ENCODE measurements around the gene ZNF74. TPM values are rescaled to one million over a fixed set of nuclear protein-coding genes. Genes with fewer than 3 reads are reported as not detected.
"Not testable (repeated sequence)": the region's sequence is repeated elsewhere in the genome, so short reads cannot be mapped to it uniquely, and the experiment has no call there.

The ZNF74 gene
- total and polyA plus RNA-seq, 12 donors = 1.4 to 6.7 (median 4.4) TPM

DNA sequence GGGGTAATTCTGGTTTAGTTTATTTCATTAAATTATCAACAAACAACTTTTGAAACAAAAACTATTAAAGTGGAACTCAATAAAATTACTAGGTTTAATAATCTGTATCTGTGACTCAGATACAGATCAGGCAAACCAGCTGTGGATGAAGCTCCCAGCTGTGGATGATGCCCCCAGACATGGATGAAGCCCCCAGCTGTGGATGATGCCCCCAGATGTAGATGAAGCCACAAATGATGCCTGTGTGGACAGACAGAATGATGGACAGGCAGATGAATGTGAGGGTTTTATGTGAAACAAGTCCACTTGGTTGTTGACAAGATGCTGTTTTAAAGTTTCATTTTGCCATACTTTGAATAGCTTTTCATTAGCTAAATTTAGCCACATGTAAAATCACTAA lies 5.8 kb upstream of the ZNF74 start:
- TF ChIP-seq, protein P1, sequence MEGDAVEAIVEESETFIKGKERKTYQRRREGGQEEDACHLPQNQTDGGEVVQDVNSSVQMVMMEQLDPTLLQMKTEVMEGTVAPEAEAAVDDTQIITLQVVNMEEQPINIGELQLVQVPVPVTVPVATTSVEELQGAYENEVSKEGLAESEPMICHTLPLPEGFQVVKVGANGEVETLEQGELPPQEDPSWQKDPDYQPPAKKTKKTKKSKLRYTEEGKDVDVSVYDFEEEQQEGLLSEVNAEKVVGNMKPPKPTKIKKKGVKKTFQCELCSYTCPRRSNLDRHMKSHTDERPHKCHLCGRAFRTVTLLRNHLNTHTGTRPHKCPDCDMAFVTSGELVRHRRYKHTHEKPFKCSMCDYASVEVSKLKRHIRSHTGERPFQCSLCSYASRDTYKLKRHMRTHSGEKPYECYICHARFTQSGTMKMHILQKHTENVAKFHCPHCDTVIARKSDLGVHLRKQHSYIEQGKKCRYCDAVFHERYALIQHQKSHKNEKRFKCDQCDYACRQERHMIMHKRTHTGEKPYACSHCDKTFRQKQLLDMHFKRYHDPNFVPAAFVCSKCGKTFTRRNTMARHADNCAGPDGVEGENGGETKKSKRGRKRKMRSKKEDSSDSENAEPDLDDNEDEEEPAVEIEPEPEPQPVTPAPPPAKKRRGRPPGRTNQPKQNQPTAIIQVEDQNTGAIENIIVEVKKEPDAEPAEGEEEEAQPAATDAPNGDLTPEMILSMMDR (IDR thresholded peaks at IDR 0.05) = no peak
- no peak overlapping the region for H3K4me3 ChIP-seq
- intact Hi-C loops (cut with DNase I) = no loop called here
- ATAC-seq (no peak), DNase-seq (no peak)
- no peak overlapping the region for H3K27ac ChIP-seq
- H3K27me3 ChIP-seq = peaks cover 0 to 20% (median 14%) of the 10 kb centered on the region in 7 donors
- peaks cover 0 to under 1% (median 0%) of the 10 kb centered on the region in 9 donors for H3K4me1 ChIP-seq
- peaks cover 0 to 7% (median 0%) of the 10 kb centered on the region in 11 donors for H3K9me3 ChIP-seq
- no peaks in the 10 kb centered on the region for H3K36me3 ChIP-seq

DNA sequence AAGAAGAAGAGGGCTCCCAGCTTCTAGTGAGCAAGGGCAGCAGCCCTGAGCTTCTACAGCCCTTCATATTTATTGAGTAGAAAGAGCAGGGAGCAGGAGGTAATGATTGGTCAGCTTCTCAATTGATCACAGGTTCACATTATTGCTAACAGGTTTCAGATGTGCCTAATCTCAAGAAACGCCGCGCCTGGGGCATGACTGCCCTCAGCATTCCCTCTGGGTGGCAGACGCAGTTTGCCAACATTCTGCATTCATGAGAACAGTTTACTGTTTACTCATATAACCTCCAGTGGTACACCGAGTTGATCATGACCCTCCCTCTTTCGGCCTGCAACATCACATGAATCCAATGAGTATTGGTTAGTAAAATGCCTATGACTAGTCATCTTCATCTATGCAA lies 4.7 kb upstream of the ZNF74 start:
- Histone ChIP-seq H3K27ac (no peak overlapping the region), H3K27me3 (peaks cover 0 to 16% (median 13%) of the 10 kb centered on the region in 7 donors), H3K9me3 (peaks cover 0 to 7% (median 0%) of the 10 kb centered on the region in 11 donors), H3K36me3 (no peaks in the 10 kb centered on the region), H3K4me3 (no peak overlapping the region), H3K4me1 (peaks cover 2 to 7% (median 5%) of the 10 kb centered on the region in 9 donors)
- DNase-seq = no peak
- intact Hi-C loops (cut with DNase I) = no loop called here
- ATAC-seq = no peak
- WGBS, 2 donors = 95% methylated on average over 6 of the region's 6 CpGs
- TF ChIP-seq, protein P1 (IDR thresholded peaks at IDR 0.05) = no peak

DNA sequence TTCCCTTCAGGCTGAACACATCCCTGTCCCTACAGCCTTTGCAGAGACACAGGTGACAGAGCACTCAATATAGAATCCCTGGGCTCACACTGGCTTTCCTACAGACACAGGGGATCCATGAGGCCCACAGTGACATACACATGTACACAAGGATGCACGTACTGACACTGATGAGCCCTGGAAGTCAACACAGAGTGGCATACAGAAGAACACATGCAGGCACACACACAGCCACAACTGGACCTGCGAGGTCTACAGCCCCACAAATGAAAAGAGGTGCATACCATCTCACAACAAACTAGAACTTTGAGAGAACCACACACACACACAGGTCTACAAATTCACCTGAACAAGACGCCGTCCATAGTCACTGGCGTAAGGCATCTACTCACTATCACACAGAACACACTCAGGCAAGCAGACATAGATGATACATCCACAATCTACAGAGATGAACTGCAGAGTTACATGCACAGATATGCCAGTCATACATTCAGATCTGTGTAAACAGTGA lies 3.5 kb upstream of the ZNF74 start:
- peaks cover 0 to 9% (median 8%) of the 10 kb centered on the region in 7 donors for H3K27me3 ChIP-seq
- no peak for DNase-seq
- H3K36me3 ChIP-seq = no peaks in the 10 kb centered on the region
- 87% methylated on average over 5 of the region's 5 CpGs for WGBS, 2 donors
- intact Hi-C loops (cut with DNase I) = loop anchor here in 2 of 10 donors (5.0 to 10.0 kb wide), 2 partner anchors 68 to 76 kb away; partner anchors contain the start of gene DGCR6L (in 1 of the 2)
- no peak for ATAC-seq
- no peak overlapping the region for H3K27ac ChIP-seq
- TF ChIP-seq, protein P1 (IDR thresholded peaks at IDR 0.05) = no peak
- H3K9me3 ChIP-seq = peaks cover 0 to 7% (median 0%) of the 10 kb centered on the region in 11 donors
- peaks cover 5 to 18% (median 12%) of the 10 kb centered on the region in 9 donors for H3K4me1 ChIP-seq
- H3K4me3 ChIP-seq = no peak overlapping the region

DNA sequence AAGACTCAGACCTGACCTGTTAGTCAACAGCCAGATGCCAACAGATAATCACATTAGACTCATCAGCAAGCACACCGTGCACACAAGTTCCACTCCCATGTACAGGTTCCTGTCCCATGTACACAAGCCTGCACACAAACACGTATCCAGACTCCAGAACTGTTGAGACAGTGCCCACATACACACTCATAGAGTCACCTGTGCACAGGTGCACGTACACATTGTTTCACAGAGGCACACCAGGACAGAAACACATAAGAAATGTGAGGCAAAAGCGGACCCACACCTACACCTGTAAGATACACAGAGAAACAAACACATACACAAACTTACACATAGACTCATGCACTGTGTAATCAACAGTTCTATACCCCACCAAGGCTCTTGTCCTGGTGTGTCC lies 2.7 kb upstream of the ZNF74 start:
- H3K36me3 ChIP-seq = no peaks in the 10 kb centered on the region
- peaks cover 5 to 26% (median 16%) of the 10 kb centered on the region in 9 donors for H3K4me1 ChIP-seq
- peaks cover 0 to 8% (median 6%) of the 10 kb centered on the region in 7 donors for H3K27me3 ChIP-seq
- 89 to 91% methylated on average over 4 of the region's 4 CpGs for WGBS, 2 donors
- intact Hi-C loops (cut with DNase I) = loop anchor here in 2 of 10 donors (5.0 to 10.0 kb wide), 2 partner anchors 69 to 76 kb away; partner anchors contain the start of gene DGCR6L (in 1 of the 2)
- H3K4me3 ChIP-seq = no peak overlapping the region
- H3K27ac ChIP-seq = no peak overlapping the region
- H3K9me3 ChIP-seq = peaks cover 0 to 7% (median 0%) of the 10 kb centered on the region in 11 donors
- DNase-seq (no peak), ATAC-seq (no peak)
- TF ChIP-seq, protein P1 (IDR thresholded peaks at IDR 0.05) = no peak

DNA sequence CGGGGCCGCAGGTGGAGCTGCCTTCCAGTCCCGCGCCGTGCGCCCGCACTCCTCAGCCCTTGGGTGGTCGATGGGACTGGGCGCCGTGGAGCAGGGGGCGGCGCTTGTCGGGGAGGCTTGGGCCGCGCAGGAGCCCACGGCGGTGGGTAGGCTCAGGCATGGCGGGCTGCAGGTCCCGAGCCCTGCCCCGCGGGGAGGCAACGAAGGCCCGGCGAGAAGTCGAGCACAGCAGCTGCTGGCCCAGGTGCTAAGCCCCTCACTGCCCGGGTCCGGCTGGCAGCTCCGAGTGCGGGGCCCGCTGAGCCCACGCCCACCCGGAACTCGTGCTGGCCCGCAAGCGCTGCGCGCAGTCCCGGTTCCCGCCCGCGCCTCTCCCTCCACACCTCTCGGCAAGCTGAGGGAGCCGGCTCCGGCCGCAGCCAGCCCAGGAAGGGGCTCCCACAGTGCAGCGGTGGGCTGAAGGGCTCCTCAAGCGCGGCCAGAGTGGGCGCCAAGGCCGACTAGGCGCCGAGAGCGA lies 1.5 kb upstream of the ZNF74 start:
- H3K27me3 ChIP-seq, H3K27ac ChIP-seq, H3K36me3 ChIP-seq, ATAC-seq, H3K4me3 ChIP-seq, H3K9me3 ChIP-seq: not testable (repeated sequence)
- H3K4me1 ChIP-seq = peaks cover 5 to 32% (median 20%) of the 10 kb centered on the region in 9 donors
- peak in 1 of 2 donors; percentile 17 for DNase-seq
- intact Hi-C loops (cut with DNase I) = loop anchor here in 2 of 10 donors (5.0 to 10.0 kb wide), 2 partner anchors 70 to 78 kb away; partner anchors contain the start of gene DGCR6L (in 1 of the 2)
- 96 to 97% methylated on average over 47 to 53 of the region's 53 CpGs for WGBS, 2 donors
